ENCODE data around the gene NOX3.

DNA sequence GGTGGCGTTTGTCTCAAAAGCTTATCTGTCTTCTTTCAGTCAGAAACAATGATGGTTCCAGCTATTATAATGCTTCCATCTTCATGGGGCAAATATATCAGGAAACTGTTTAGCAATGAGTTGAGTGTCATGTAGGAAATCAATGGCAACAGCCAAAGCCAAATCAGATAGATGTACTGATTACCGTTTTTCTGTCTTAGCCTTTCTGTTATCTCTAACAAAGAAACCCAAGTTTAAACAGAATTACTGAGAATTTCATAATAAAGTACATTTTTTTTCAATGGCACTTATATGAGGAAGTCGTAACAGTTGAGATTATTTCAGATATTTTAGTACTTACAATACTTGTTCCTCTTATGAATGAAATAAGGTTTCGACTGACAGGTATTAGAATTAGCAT is 1.2 kb downstream of the NOX3 start:
- TF ChIP-seq, protein P1, sequence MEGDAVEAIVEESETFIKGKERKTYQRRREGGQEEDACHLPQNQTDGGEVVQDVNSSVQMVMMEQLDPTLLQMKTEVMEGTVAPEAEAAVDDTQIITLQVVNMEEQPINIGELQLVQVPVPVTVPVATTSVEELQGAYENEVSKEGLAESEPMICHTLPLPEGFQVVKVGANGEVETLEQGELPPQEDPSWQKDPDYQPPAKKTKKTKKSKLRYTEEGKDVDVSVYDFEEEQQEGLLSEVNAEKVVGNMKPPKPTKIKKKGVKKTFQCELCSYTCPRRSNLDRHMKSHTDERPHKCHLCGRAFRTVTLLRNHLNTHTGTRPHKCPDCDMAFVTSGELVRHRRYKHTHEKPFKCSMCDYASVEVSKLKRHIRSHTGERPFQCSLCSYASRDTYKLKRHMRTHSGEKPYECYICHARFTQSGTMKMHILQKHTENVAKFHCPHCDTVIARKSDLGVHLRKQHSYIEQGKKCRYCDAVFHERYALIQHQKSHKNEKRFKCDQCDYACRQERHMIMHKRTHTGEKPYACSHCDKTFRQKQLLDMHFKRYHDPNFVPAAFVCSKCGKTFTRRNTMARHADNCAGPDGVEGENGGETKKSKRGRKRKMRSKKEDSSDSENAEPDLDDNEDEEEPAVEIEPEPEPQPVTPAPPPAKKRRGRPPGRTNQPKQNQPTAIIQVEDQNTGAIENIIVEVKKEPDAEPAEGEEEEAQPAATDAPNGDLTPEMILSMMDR (conservative IDR thresholded peaks at IDR 0.05 in 1 of 2, IDR thresholded peaks at IDR 0.05 in 1 of 2; ENCODE audit: extremely low read depth in 1 of 2, insufficient read depth in 1 of 2, low read depth in 1 of 2, low read length in 2 of 2): no peak
- no peak for TF ChIP-seq EZH2 (IDR thresholded peaks at IDR 0.05; ENCODE audit: borderline replicate concordance, low read length)
